ENCODE measurements around the gene BCL2L2. TPM values are rescaled to one million over a fixed set of nuclear protein-coding genes. Genes with fewer than 3 reads are reported as not detected.

BCL2L2 gene
- total RNA-seq, 1 experiment from 2014 or later: 18.3 TPM

DNA sequence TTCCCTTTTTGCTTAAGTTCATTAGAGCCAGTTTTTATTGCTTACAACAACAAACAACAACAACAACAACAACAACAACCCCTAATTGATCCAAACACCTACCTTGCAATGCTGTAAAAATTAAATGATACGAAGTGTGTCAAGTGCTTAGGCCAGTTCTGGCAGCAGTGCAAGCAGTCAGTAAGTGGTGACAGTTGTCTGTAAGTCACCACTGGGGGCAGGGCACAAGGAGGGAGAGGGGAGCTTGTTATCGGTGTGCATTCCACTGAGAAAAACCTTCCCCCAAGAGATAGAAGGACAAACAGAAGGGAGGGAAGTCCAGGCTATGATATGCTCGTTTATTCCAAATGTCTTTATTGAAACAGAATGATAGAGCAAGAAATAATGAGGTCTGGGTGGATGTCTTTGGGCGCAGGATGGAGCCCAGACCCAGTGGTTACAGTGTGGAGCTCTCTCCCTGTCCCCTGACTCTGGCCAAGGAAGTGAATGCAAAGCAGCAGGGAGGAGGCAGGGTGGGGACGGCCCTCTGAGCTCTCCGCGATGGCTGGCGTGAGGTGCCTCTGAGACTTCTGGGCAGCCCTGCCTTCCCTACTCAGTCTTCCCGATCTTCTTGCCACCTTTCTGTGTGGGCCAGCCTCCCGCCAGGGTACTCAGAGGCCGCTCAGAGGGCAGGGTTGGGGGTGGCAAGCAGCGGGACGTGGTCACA is 39.5 kb downstream of the BCL2L2 start:
- H3K79me2 ChIP-seq (ENCODE audit: low read length): no peaks in the 10 kb centered on the region
- no peaks in the 10 kb centered on the region for H3K9me3 ChIP-seq (ENCODE audit: low read length)
- no peaks in the 10 kb centered on the region for H3K27me3 ChIP-seq (ENCODE audit: low read length)
- no peaks in the 10 kb centered on the region for H3K9me2 ChIP-seq (replicated peaks; ENCODE audit: insufficient read depth, low read length)
- H3K9ac ChIP-seq (ENCODE audit: low read length): no peak overlapping the region
- H3K27ac ChIP-seq (ENCODE audit: low read length): no peak overlapping the region
- no peaks in the 10 kb centered on the region for H3K4me1 ChIP-seq (ENCODE audit: low read length)
- no peak overlapping the region for H3K4me2 ChIP-seq (ENCODE audit: low read depth, low read length, poor library complexity, severe bottlenecking)
- no peaks in the 10 kb centered on the region for H3K36me3 ChIP-seq (ENCODE audit: insufficient read depth, low read length)
- no peak overlapping the region for H2AFZ ChIP-seq (ENCODE audit: low read length)
- no peak overlapping the region for H3K4me3 ChIP-seq (ENCODE audit: low read length)
- DNase-seq: no peak
- H4K20me1 ChIP-seq (ENCODE audit: insufficient read depth, low read depth, low read length): no peaks in the 10 kb centered on the region

DNA sequence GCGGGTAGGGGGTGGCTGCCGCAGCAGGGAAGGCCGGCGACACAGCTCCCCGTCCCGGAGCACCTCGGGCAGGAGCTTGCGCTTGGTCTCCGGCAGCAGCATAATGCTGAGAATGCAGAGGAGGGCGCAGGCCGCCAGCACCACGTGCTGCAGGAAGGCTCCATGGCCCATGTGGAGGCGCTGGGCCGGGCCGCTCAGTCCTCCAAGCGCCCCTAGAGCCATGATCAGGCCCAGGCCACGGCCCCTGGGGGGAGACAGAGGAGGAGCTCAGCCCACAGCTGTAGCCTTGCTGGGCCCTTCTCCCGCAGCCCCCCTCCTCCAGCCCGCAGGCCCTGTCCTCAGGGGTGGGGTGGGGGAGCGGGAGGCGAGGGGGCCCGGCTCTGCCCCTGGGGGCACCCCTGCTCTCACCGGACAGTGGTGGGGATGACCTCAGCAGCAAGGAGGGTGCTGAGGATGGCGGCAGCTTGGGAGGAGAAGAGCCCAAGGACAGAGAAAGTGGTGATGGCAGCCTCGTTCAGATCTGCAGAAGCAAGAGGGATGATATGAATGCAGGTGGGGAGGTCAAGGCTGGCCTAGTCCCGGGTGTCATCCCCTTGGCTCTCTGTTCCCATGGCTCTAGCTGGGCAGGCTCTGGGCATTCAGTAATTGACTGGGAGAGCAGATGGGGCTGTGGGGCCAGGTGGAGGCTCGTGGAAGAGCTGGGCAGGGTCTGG is 40.2 kb downstream of the BCL2L2 start:
- Histone ChIP-seq H3K36me3 (ENCODE audit: insufficient read depth, low read length) (no peaks in the 10 kb centered on the region), H2AFZ (ENCODE audit: low read length) (no peak overlapping the region), H3K9me3 (ENCODE audit: low read length) (no peaks in the 10 kb centered on the region), H3K4me2 (ENCODE audit: low read depth, low read length, poor library complexity, severe bottlenecking) (no peak overlapping the region), H3K9ac (ENCODE audit: low read length) (no peak overlapping the region), H4K20me1 (ENCODE audit: insufficient read depth, low read depth, low read length) (no peaks in the 10 kb centered on the region), H3K27me3 (ENCODE audit: low read length) (no peaks in the 10 kb centered on the region), H3K79me2 (ENCODE audit: low read length) (no peaks in the 10 kb centered on the region), H3K4me1 (ENCODE audit: low read length) (no peaks in the 10 kb centered on the region), H3K9me2 (replicated peaks; ENCODE audit: insufficient read depth, low read length) (no peaks in the 10 kb centered on the region), H3K27ac (ENCODE audit: low read length) (no peak overlapping the region), H3K4me3 (ENCODE audit: low read length) (no peak overlapping the region)
- no peak for DNase-seq

DNA sequence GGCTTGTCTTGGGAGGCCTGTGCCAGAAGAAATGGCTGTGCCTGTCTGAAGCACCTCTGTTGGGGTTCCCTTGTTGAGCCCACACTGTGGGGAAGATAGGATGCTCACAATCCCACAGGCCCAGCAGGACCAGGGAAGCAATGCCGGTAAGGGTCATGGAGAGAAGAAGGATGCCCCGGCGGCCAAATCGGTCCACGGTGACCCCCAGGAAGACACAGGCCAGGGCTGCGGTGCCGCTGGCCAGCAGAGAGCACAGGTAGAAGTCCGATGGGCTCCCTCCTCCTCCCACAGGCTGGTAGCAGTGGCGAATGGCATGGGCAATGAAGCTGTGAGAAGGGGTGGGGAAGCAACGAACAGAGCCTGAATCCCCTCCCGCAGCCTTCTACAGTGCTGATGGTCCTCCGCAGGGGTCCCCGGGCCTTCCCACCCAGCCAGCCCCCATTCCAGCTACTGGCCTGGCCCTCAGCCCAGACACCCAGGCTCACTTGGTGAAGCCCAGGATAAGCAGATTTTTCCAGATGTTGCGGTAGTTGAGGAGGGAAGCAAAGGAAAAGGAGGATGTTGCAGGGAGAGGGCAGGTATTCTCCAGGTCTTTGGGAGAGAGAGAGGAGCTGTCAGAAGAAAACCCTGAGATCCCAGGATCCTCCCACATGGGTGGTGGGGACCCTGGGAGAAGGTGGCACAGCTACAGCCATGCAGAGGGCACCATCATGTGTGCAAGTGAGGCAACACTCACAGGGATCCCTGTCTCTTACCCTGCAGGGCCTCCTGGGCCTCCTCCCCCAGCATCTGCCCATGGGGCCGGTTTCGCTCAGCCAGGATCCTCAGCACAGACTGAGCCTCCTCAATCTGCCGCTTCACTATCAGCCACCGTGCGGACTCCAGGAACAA is 41.0 kb downstream of the BCL2L2 start:
- Histone ChIP-seq H3K27ac (ENCODE audit: low read length) (no peak overlapping the region), H3K9ac (ENCODE audit: low read length) (no peak overlapping the region), H3K9me2 (replicated peaks; ENCODE audit: insufficient read depth, low read length) (no peaks in the 10 kb centered on the region), H3K27me3 (ENCODE audit: low read length) (no peaks in the 10 kb centered on the region), H2AFZ (ENCODE audit: low read length) (no peak overlapping the region), H3K9me3 (ENCODE audit: low read length) (no peaks in the 10 kb centered on the region), H3K4me2 (ENCODE audit: low read depth, low read length, poor library complexity, severe bottlenecking) (no peak overlapping the region), H3K4me1 (ENCODE audit: low read length) (no peaks in the 10 kb centered on the region), H3K36me3 (ENCODE audit: insufficient read depth, low read length) (no peaks in the 10 kb centered on the region), H4K20me1 (ENCODE audit: insufficient read depth, low read depth, low read length) (no peaks in the 10 kb centered on the region), H3K4me3 (ENCODE audit: low read length) (no peak overlapping the region), H3K79me2 (ENCODE audit: low read length) (no peaks in the 10 kb centered on the region)
- DNase-seq: no peak

DNA sequence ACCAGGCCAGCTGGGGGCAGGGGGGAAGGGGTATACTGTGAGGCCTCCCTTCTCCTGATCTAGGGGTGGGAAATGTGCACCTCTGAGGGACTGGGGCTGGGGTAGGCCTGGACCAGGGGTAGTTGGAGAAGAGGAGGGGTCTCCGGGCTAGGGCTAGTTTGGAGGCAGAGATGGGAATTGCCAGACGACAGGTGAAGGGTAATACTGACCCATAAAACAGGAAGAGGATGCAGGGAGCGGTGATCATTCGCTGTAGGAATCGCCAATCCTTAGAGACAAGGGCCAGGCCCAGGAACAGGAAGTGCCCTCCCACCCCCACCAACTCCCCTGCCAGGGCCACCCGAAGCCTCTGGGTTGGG is 41.6 kb downstream of the BCL2L2 start:
- no peak for DNase-seq
- Histone ChIP-seq H3K9me3 (ENCODE audit: low read length) (no peaks in the 10 kb centered on the region), H3K9ac (ENCODE audit: low read length) (no peak overlapping the region), H4K20me1 (ENCODE audit: insufficient read depth, low read depth, low read length) (no peaks in the 10 kb centered on the region), H3K4me3 (ENCODE audit: low read length) (no peak overlapping the region), H3K4me1 (ENCODE audit: low read length) (no peaks in the 10 kb centered on the region), H3K9me2 (replicated peaks; ENCODE audit: insufficient read depth, low read length) (no peaks in the 10 kb centered on the region), H3K4me2 (ENCODE audit: low read depth, low read length, poor library complexity, severe bottlenecking) (no peak overlapping the region), H2AFZ (ENCODE audit: low read length) (no peak overlapping the region), H3K79me2 (ENCODE audit: low read length) (no peaks in the 10 kb centered on the region), H3K27me3 (ENCODE audit: low read length) (no peaks in the 10 kb centered on the region), H3K27ac (ENCODE audit: low read length) (no peak overlapping the region), H3K36me3 (ENCODE audit: insufficient read depth, low read length) (no peaks in the 10 kb centered on the region)

DNA sequence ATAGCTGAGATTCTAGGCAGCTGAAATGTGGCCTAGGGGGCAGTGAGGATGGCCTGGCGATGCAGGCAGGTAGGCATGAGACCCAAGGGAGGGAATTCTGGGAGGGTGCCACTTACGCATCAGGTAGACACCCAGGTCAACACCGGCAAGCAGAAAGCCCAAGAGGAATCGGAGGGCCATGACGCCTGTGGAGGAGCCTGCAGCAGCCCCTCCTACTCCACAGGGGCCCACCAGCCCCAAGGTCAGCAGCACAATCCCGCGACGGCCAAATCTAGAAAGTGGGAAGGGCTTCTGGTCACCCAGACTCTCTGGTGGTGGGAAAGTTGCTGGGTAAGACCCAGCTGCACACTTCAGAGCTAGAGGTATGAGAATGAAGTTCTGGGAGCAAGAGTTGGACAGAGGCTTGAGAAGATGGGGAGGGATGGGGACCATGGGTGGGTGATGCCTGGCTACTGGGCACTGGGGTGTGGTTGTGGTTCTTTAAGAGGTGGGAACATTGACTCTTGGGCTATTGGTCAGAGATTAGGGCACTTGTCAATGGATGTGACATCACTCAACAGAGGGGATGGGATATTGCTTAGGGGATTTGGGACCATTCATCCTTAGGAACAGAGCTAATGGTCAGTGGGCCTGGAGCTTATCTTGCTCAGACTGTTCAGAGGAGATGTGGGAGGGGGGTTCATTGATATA is 42.7 kb downstream of the BCL2L2 start:
- no peak overlapping the region for H2AFZ ChIP-seq (ENCODE audit: low read length)
- no peaks in the 10 kb centered on the region for H3K79me2 ChIP-seq (ENCODE audit: low read length)
- no peak overlapping the region for H3K4me2 ChIP-seq (ENCODE audit: low read depth, low read length, poor library complexity, severe bottlenecking)
- H3K36me3 ChIP-seq (ENCODE audit: insufficient read depth, low read length): no peaks in the 10 kb centered on the region
- no peaks in the 10 kb centered on the region for H3K27me3 ChIP-seq (ENCODE audit: low read length)
- no peak overlapping the region for H3K4me3 ChIP-seq (ENCODE audit: low read length)
- H3K9ac ChIP-seq (ENCODE audit: low read length): no peak overlapping the region
- no peaks in the 10 kb centered on the region for H3K9me3 ChIP-seq (ENCODE audit: low read length)
- no peaks in the 10 kb centered on the region for H3K4me1 ChIP-seq (ENCODE audit: low read length)
- H4K20me1 ChIP-seq (ENCODE audit: insufficient read depth, low read depth, low read length): no peaks in the 10 kb centered on the region
- H3K27ac ChIP-seq (ENCODE audit: low read length): no peak overlapping the region
- no peaks in the 10 kb centered on the region for H3K9me2 ChIP-seq (replicated peaks; ENCODE audit: insufficient read depth, low read length)
- no peak for DNase-seq

DNA sequence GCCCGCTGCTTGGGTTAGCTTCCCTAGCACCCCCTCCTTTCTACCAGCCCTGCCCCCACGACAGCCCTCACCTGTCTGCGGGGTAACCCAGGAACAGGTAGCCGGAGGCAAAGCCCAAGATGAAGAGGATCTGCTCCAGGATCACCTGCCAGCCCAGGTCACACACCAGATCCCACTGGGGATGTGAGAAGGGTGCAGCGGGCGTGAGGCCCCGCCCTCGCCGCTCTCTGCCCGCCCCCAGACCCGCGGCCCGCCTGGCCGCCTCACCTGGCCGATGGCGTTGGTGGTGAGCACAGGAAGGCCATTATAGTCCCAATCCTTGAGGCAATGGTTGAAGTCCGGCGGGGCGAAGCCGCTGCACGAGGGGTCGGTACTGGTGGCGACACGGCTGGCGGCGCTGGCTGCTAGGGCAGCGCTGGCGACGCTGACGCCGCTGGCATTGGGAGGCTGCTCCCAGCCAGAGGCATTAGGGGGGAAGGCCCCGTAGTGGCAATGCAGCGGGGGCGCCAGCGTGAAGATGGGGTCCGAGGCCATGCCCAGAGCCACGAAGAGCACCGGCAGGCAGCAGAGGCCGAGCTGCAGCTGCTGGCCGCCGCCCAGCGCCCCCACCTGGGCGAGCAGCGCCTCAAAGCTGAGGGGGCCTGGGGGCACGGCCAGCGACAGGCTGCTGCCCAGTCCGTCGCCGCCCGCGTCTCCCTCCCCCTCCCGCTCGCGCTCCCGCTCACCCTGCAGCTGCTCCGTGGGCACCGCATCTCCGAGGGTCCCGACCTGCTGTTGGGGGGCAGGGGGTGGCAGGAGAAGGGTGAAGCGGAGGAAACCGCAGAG is 45.3 kb downstream of the BCL2L2 start:
- H3K4me2 ChIP-seq (ENCODE audit: low read depth, low read length, poor library complexity, severe bottlenecking): no peak overlapping the region
- no peak overlapping the region for H3K27ac ChIP-seq (ENCODE audit: low read length)
- no peaks in the 10 kb centered on the region for H3K4me1 ChIP-seq (ENCODE audit: low read length)
- H3K27me3 ChIP-seq (ENCODE audit: low read length): no peaks in the 10 kb centered on the region
- H3K9ac ChIP-seq (ENCODE audit: low read length): no peak overlapping the region
- no peaks in the 10 kb centered on the region for H3K9me2 ChIP-seq (replicated peaks; ENCODE audit: insufficient read depth, low read length)
- no peaks in the 10 kb centered on the region for H3K9me3 ChIP-seq (ENCODE audit: low read length)
- no peak for DNase-seq
- no peak overlapping the region for H3K4me3 ChIP-seq (ENCODE audit: low read length)
- no peak overlapping the region for H2AFZ ChIP-seq (ENCODE audit: low read length)
- H3K36me3 ChIP-seq (ENCODE audit: insufficient read depth, low read length): no peaks in the 10 kb centered on the region
- no peaks in the 10 kb centered on the region for H4K20me1 ChIP-seq (ENCODE audit: insufficient read depth, low read depth, low read length)
- H3K79me2 ChIP-seq (ENCODE audit: low read length): no peaks in the 10 kb centered on the region

DNA sequence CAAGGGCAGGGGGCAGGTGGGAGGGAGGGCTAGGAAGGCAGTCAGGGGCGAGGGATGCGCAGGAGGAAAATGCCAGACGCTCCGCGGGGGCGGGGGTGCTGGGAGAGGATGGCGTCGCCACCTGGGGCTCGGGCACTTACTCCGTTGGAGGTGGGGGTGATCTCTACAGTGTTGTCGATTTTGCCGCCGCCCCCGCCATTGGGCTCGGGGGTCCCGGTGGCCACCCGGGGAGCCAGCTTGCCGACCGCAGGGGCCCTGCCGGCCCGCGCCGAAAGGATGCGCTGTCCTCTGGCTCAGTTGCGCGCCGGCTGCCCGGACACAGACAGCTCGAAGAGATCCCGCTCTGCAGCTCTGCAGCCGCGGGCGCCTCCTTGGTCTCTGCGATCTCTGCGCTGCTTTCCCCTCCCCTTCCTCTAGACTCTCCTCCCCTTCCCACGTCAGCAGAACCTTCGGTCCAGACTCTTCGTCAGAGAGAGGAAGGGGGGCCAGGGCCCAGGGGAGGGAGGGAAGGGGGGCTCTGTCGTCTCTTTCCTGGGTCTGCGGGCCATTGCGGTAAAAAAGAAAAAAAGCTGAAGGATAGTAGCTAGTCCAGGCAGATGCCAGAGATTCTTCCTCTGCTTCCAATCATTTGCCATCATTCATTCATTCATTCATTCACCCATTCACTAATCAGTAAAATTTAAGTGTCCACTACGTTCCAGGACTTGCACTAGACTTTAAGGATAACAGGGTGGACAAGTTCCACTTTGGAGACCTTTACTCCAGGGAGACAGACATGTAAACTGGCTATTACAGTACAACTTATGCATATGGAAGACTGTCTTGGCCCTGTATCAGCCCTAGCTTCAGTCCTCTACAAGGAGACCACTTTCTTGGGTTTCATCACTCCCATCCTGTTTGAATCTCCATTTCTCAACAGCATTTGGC is 46.1 kb downstream of the BCL2L2 start, which contains the start of gene SLC22A17:
Gene SLC22A17 (minus strand): TSS at position 382 of the 927 bp plus-strand sequence.
- no peaks in the 10 kb centered on the region for H3K4me1 ChIP-seq (ENCODE audit: low read length)
- no peaks in the 10 kb centered on the region for H4K20me1 ChIP-seq (ENCODE audit: insufficient read depth, low read depth, low read length)
- H2AFZ ChIP-seq (ENCODE audit: low read length): no peak within 1 kb of the TSS
- H3K4me2 ChIP-seq (ENCODE audit: low read depth, low read length, poor library complexity, severe bottlenecking): no peak within 1 kb of the TSS
- no peaks in the 10 kb centered on the region for H3K36me3 ChIP-seq (ENCODE audit: insufficient read depth, low read length)
- H3K4me3 ChIP-seq (ENCODE audit: low read length): no peak within 1 kb of the TSS
- no peak within 1 kb of the TSS for H3K27ac ChIP-seq (ENCODE audit: low read length)
- no peak within 1 kb of the TSS for H3K9ac ChIP-seq (ENCODE audit: low read length)
- no peak for DNase-seq
- H3K27me3 ChIP-seq (ENCODE audit: low read length): no peaks in the 10 kb centered on the region
- H3K9me2 ChIP-seq (replicated peaks; ENCODE audit: insufficient read depth, low read length): no peaks in the 10 kb centered on the region
- H3K9me3 ChIP-seq (ENCODE audit: low read length): no peaks in the 10 kb centered on the region
- H3K79me2 ChIP-seq (ENCODE audit: low read length): no peaks in the 10 kb centered on the region

All from Karpas-422 (cell line).